H1 (cell line): ENCODE results near the gene SPRYD3.

Source experiments
- PHF8 ChIP-seq: fragments of 200-600 bp; sonication (generic); conservative IDR thresholded peaks from 2 replicates; pipeline ENCODE4 v1.7.1; 2012; ENCODE audit warnings: low read depth, mild to moderate bottlenecking, inconsistent platforms, low read length, moderate library complexity
- POLR2A ChIP-seq, 2 experiments: IDR thresholded peaks; 1 replicate in 1 of 2; 2 replicates in 1 of 2; pipeline ENCODE4 v1.6.1; 2011; ENCODE audit warnings: low read depth in 2 of 2, low read length in 2 of 2, mild to moderate bottlenecking in 2 of 2; ENCODE audit errors: control extremely low read depth in 1 of 2
- TF ChIP-seq, protein P1 (sequence below): IDR thresholded peaks from 2 replicates; pipeline ENCODE4 v1.6.1; 2012; ENCODE audit warnings: inconsistent platforms

- TF ChIP-seq POLR2A (IDR thresholded peaks at IDR 0.05; ENCODE audit: control extremely low read depth in 1 of 2, low read depth in 2 of 2, low read length in 2 of 2) (no peak), PHF8 (no peak)
- TF ChIP-seq, protein P1, sequence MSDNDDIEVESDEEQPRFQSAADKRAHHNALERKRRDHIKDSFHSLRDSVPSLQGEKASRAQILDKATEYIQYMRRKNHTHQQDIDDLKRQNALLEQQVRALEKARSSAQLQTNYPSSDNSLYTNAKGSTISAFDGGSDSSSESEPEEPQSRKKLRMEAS, result no peak
These were observed 4.2 kb downstream of the SPRYD3 start for GRCh38 chr12:53074999-53075370.
